HL-60/S4 treated with phorbol 12-myristate 13-acetate at 8.2 ng/mL for 4 days and 3 days (cell line): Measurements from ENCODE around the gene ARHGAP24.

ENCODE experiments used
- in situ Hi-C: fragments of 300-500 bp; cut with MboI; formaldehyde crosslinking; loops from 2 replicates; pipeline ENCODE4 v1.15.0; 2022; ENCODE audit warnings: low sequenced_read_pairs

Gene ARHGAP24

GRCh38 chr4:85684676-85685075 lies 209.7 kb downstream of the ARHGAP24 start:
- in situ Hi-C loops: no loop called here

- in situ Hi-C loops: no loop called here
Measured at GRCh38 chr4:85686398-85686797, 211.4 kb downstream of the ARHGAP24 start.

- in situ Hi-C loops: no loop called here
Measured at GRCh38 chr4:85688055-85688740, 213.2 kb downstream of the ARHGAP24 start.

GRCh38 chr4:85696661-85697060 lies 221.7 kb downstream of the ARHGAP24 start:
- in situ Hi-C loops: no loop called here

GRCh38 chr4:85697854-85698253 lies 222.9 kb downstream of the ARHGAP24 start:
- in situ Hi-C loops: no loop called here

- in situ Hi-C loops: no loop called here
Measured at GRCh38 chr4:85700362-85700761, 225.4 kb downstream of the ARHGAP24 start.

GRCh38 chr4:85701861-85702321 lies 226.9 kb downstream of the ARHGAP24 start:
- in situ Hi-C loops: no loop called here

- in situ Hi-C loops: no loop called here
Measured at GRCh38 chr4:85703096-85703495, 228.1 kb downstream of the ARHGAP24 start.

- in situ Hi-C loops: no loop called here
Measured at GRCh38 chr4:85707611-85708010, 232.7 kb downstream of the ARHGAP24 start.

GRCh38 chr4:85708468-85708867 lies 233.5 kb downstream of the ARHGAP24 start:
- in situ Hi-C loops: no loop called here

- in situ Hi-C loops: no loop called here
Measured at GRCh38 chr4:85713005-85713404, 238.1 kb downstream of the ARHGAP24 start.

- in situ Hi-C loops: no loop called here
Measured at GRCh38 chr4:85715991-85716737, 241.2 kb downstream of the ARHGAP24 start.

GRCh38 chr4:85717351-85717750 lies 242.4 kb downstream of the ARHGAP24 start:
- in situ Hi-C loops: no loop called here

GRCh38 chr4:85717847-85718246 lies 242.9 kb downstream of the ARHGAP24 start:
- in situ Hi-C loops: no loop called here

- in situ Hi-C loops: no loop called here
Measured at GRCh38 chr4:85720735-85721134, 245.8 kb downstream of the ARHGAP24 start.

GRCh38 chr4:85722401-85722800 lies 247.5 kb downstream of the ARHGAP24 start:
- in situ Hi-C loops: no loop called here

- in situ Hi-C loops: no loop called here
Measured at GRCh38 chr4:85722807-85723206, 247.9 kb downstream of the ARHGAP24 start.

- in situ Hi-C loops: no loop called here
Measured at GRCh38 chr4:85724791-85725563, 250.0 kb downstream of the ARHGAP24 start.

GRCh38 chr4:85725721-85726170 lies 250.8 kb downstream of the ARHGAP24 start:
- in situ Hi-C loops: no loop called here

GRCh38 chr4:85726555-85726954 lies 251.6 kb downstream of the ARHGAP24 start:
- in situ Hi-C loops: no loop called here

GRCh38 chr4:85728464-85728863 lies 253.5 kb downstream of the ARHGAP24 start:
- in situ Hi-C loops: no loop called here
